GM18907 (cell line): ENCODE data around the gene ESD.

Source experiments
- ATAC-seq: cut with Tn5 transposase; IDR thresholded peaks from one replicate; pipeline ENCODE4 v1.9.1; 2021; ENCODE audit warnings: mild to moderate bottlenecking, moderate library complexity; ENCODE audit not compliant: unreplicated experiment

Gene ESD

DNA sequence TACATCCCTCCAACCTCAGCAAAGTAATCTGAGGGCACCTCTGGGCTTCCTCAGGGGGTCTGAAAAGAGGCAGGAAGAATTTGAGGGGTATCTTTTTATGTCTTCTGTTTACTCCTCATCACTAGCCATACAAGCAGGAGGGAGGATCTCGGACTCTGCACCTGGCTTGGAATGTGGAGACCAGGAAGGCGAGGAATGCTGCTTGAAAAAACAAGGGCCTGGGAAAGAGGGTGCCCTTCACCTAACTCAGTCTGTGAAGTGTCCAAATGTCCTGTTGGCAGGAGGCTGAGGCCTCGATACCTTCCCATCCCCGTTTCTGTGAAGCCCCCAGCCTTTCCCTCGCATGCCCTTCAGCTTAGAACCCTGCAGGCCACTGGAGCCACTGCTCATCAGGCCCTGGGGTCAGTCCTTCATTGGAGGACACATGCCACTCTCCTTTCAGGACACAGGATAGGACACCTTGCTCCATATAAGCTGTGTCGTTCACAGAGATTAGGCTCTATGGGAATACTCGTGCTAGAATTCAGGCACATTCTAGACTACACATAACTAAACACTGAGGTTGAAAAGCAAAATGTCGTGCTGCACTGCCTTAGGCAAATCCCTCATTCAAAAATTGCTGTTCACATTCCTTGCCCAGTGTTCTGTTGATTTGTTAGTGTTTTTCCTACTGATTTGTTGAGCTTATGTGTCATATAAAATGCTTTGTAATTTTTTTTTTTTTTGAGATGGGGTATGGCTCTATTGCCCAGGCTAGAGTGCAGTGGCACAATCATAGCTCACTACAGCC, 49.7 kb downstream of the ESD start:
- ATAC-seq: no peak

DNA sequence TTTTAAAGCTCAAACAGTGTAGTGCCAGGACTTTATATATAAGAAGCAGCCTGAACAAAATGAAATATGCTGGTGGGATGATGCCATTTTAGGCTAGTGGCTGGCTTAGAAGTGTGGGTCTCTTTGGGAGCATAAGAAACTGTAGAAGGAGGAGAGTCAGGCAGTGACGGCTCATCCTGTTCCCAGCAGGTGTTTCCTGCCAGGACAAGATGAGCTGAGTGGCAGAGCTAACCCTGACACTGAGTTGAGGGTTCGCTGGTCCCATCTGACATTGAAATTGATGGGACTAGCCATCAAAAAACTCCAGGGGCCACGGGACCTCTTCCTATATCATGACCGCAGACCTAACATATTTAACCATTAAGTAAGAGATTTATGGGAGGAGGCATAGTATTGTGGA, 51.3 kb downstream of the ESD start:
- no peak for ATAC-seq

DNA sequence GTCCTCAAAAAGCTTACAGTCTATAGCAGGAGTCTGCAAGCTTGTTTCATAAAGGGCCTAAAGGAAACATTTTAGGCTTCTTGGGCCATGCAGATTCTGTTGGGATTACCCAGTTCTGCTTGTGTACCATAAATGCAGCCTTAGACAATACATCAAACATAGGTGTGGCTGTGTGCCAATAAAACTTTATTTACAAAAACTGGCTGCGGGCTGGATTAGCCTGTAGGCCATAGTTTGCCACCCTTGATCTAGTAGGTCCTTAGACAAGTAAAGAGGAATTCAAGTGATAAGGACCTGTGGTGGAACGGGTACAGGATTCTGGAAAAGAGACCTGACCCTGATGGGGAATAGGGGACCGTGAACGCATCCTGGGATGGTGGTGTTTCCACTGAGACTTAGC, 51.9 kb downstream of the ESD start:
- no peak for ATAC-seq

DNA sequence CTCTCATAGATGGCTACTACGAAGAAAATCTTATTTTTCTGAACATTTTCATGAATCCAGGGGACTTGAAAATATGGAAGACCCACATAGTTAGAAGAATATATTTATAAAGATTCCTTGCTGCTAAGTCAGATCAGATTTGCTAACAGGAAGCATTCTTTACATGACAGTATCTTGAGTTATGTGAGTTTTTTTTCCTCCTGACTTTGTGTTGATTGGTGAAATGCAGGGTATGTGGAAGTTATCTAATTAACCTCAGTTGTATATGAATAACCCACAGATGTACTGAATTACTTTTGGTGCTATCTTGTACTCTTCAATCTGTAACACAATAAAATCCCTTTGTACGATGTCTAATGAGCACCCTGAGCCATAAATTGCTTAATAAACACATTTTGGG, 53.8 kb downstream of the ESD start:
- ATAC-seq: no peak

DNA sequence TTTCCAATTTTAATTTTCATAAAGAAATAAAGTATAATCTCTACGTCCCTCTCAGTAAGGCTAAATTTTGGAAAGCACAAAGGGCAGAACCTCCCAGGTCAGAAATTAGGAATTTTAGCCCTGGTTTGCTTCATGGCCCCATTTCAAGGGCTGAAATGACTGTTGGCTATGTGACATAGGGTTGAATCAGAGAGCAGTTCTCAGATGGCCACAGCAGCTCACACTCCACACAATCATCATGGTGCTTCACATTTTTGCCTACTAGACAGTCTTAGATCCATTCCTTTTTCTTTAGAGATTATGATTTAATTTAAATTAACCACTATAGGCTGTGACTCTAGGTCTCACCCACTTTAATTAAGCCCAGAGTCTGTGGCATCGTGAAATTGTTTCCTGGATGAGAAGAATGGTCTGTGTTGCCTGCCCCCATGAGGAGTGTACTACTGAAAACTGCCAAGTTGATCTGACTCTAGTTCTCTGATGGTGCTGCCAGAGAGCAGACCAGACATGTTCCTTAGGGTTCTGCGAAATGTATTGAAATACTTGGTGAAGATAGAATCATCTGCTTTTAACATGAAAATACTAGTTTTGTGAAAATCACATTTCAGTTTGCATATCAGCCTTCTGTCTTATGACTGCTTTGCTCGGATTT, 57.4 kb downstream of the ESD start:
- no peak for ATAC-seq

DNA sequence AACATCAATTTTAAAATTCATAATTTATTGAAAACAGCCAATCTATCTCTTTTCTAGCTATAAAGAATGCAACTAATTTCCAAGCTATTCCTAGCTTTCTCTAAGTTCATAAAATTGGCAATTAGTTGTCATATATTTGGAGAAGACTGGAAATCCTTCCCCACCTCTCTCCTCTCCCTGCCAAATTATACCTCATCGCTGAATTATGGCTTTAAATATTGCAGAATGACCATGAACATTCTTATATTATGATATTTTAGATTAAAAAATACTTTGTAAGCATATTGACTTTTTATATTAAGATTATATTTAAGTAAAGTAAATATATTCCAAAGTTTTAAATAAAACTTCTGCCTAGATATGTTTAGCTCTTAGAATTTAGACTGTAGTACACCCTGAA, 58.2 kb downstream of the ESD start:
- ATAC-seq: no peak

DNA sequence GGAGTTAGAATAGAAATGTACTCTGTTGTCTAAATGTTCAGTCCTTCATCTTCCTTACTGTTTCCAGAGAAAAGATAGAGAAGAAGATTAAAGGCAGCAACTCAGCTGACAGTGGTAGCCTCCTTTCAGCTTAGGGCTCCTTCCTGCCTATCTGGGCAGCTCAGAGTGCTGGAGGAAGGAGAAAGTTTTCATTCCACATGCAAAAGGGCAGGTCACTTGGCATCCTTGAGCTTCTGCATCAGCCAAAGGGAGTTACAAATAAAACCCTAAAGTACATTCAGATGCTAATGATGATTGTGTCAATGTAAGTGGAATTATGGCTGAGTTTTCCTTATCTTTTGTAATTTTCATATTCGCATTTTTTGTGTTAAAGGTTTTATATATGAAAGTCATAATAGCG, 58.9 kb downstream of the ESD start:
- no peak for ATAC-seq

DNA sequence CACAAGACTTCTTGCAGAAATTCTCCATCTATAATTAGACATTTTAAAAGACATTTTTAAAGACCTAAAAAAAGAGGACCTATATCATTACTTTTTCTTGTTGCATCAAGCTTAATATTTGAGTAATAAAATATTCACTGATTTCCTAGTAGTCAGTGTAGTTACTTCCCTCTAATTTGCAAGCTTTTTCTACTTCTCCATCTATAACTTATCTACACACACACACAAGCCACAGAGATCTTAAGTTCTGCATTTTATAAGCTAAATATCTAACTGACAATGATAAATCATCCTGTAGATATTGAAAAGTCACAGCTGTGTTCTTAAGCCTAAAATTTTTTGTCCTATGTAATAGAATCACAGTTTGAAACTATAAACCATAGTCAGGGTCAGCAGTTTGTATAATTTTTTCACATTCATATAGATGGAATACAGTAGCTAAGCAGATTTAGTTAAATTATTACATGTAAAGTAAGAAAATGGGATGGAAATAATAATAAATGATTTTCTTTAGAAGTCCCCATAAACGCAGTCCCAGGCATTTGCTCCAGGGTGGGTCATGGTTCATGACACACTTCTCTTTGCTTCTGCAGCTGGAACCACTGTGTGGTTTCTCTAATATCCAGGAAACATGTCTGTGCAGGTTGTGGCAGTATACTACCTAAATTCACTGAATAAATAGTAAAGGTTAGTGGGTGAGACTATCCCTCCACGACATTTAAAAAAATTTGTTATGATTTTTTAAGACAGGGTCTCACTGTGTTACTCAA, 60.2 kb downstream of the ESD start:
- no peak for ATAC-seq

DNA sequence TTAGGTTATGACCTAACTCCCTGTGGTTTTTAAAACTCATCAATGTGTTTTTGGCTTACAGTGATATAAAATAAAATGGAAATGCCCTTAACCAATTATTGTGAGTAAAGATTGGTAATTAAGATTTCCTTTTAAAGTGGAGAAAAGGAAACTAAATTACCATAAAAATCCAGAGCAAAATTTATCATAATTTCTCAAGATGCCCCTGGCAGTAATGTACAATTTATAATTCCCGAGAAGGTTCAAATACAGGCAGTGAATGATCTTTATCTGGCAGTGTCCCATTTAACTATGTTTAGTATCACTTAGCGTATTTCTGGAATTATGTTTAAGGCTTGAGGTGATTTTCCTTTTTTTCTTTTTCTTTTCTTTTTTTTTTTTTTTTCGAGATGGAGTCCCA, 61.5 kb downstream of the ESD start:
- ATAC-seq: no peak

DNA sequence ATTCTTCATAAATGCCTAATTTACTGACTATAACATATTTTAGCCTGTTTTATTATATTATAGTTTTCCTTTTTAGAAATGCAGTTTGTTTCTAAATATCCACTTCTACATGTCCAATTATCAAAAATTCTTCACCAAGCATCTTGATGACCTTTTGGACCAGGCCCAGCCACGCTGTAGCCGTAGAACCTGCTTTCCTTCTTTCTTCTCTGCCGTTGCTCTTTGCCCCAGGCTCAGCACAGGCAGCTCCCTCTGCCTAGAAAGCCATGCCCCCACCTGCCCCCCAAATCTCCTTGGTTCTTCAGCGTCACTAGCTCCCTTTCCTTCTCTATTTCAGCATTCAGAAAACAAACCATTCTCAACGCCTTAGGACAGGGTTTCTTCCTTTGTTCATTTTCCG, 65.4 kb downstream of the ESD start:
- ATAC-seq: no peak

DNA sequence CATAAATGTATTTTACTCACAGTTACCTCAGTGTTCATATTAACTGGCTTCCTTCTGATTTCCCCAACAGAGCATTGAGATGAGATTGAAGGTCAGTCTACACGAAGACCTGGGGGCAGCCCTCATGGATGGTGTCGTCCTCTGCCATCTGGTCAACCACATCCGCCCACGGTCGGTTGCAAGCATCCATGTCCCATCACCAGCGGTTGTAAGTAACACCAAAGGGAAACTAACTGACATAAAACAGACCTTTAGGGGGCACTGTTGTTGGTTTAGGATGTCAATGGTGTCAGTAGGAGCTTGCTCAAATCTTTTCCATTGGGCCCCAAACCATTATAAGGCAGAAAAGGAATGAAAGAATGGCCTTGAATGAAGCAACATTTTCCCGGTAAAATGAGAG, 68.2 kb downstream of the ESD start:
- no peak for ATAC-seq

DNA sequence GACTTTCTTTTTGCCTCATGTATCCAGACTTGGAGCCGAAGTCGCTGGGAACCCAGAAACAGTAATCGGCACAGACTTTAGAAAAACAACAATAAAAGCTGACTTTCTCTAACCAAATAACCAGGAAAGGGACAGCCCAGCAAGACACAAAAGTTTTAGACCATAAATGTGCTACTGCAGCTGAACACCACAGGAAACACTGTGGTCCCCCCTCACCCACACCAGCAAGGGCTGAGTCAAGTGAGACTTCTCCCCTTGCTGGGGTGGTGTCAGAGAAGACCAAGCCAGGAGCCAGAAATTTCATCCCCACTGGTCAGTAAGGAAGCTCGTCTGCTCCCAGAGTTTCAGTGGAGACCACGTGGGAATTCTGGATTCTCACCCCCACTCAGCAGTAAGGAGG, 70.6 kb downstream of the ESD start:
- ATAC-seq: no peak
